Fibroblast of villous mesenchyme (primary cell): ENCODE results near the gene SPAG9. TPM values are rescaled to one million over a fixed set of nuclear protein-coding genes. Genes with fewer than 3 reads are reported as not detected.

Experiments used
- DNase-seq: peaks from one replicate; pipeline ENCODE4 v3.0.0-alpha.2; 2010; ENCODE audit warnings: low read depth
- H3K4me3 ChIP-seq: 2 replicates; pipeline ENCODE4 v1.5.1; 2011; ENCODE audit warnings: low read depth, mild to moderate bottlenecking, low read length
- CTCF ChIP-seq: IDR thresholded peaks from 2 replicates; pipeline ENCODE4 v1.5.1; 2012; ENCODE audit warnings: low read depth, mild to moderate bottlenecking, low read length; ENCODE audit not compliant: insufficient read depth
- total RNA-seq: library from RNA; depleted of rRNA; stranded (reverse); fragments of >200 nt; gene quantifications from 2 replicates; pipeline ENCODE4 v1.2.3, GENCODE V29; 2012

Gene SPAG9
- total RNA-seq, 1 donor = 94.6 TPM

- no peak for TF ChIP-seq CTCF
- no peak for DNase-seq
- H3K4me3 ChIP-seq = no peak overlapping the region
Measured at GRCh38 chr17:50916026-50916707, 204.5 kb downstream of the SPAG9 start.

- no peak overlapping the region for H3K4me3 ChIP-seq
- no peak for TF ChIP-seq CTCF
- no peak for DNase-seq
Measured at GRCh38 chr17:50914505-50915063, 206.1 kb downstream of the SPAG9 start.

GRCh38 chr17:50913120-50913519 is 207.5 kb downstream of the SPAG9 start:
- TF ChIP-seq CTCF = no peak
- DNase-seq = no peak

More at GRCh38 chr17:50913120-50913519, 207.5 kb downstream of the SPAG9 start:
- H3K4me3 ChIP-seq = no peak overlapping the region

Other genes with a start within 250 kb of the SPAG9 start
- gene NME1, start 32.7 kb upstream of the SPAG9 start, total RNA-seq = 82.1 and 105 TPM in 2 replicates
- gene NME2, start 45.5 kb upstream of the SPAG9 start, total RNA-seq = 438 and 486 TPM in 2 replicates
- 9.7 and 15.1 TPM in 2 replicates for gene MBTD1, start 139.2 kb upstream of the SPAG9 start, total RNA-seq
- 29.6 and 44.0 TPM in 2 replicates for gene UTP18, start 139.7 kb upstream of the SPAG9 start, total RNA-seq